HepG2 (cell line): ENCODE data around the gene TENT5A. TPM values are rescaled to one million over a fixed set of nuclear protein-coding genes. Genes with fewer than 3 reads are reported as not detected.

Experiments
- ARHGAP35 ChIP-seq: sonication (generic); formaldehyde crosslinking; IDR thresholded peaks from 2 replicates; pipeline ENCODE4 v1.9.0; 2022; ENCODE audit warnings: mild to moderate bottlenecking, inconsistent platforms, moderate library complexity, missing genetic modification reagents, borderline replicate concordance
- ATF1 ChIP-seq: IDR thresholded peaks from 2 replicates; pipeline ENCODE4 v1.6.1; 2016; ENCODE audit warnings: mild to moderate bottlenecking, control low read depth
- ELF4 ChIP-seq: sonication (generic); formaldehyde crosslinking; IDR thresholded peaks from 2 replicates; pipeline ENCODE4 v1.5.0; 2020; ENCODE audit warnings: missing genetic modification reagents, mild to moderate bottlenecking, moderate library complexity, borderline replicate concordance
- GABPB1 ChIP-seq: IDR thresholded peaks from 2 replicates; pipeline ENCODE4 v1.6.1; 2016; ENCODE audit warnings: mild to moderate bottlenecking, missing genetic modification reagents, moderate library complexity, missing compliant biosample characterization
- NFIB ChIP-seq: sonication (generic); formaldehyde crosslinking; IDR thresholded peaks from 2 replicates; pipeline ENCODE4 v1.9.0; 2021; ENCODE audit warnings: missing genetic modification reagents, mild to moderate bottlenecking, borderline replicate concordance
- TBP ChIP-seq: sonication (generic); formaldehyde crosslinking; IDR thresholded peaks from 2 replicates; pipeline ENCODE4 v1.5.0; 2020; ENCODE audit warnings: missing genetic modification reagents
- ZFP82 ChIP-seq: sonication (generic); formaldehyde crosslinking; IDR thresholded peaks from 2 replicates; pipeline ENCODE4 v1.5.1; 2020; ENCODE audit warnings: mild to moderate bottlenecking, missing genetic modification reagents, borderline replicate concordance
- ZNF10 ChIP-seq: sonication (generic); formaldehyde crosslinking; IDR thresholded peaks from 2 replicates; pipeline ENCODE4 v1.4.0; 2020; ENCODE audit warnings: mild to moderate bottlenecking, low read depth, missing genetic modification reagents, borderline replicate concordance
- ZNF207 ChIP-seq: fragments of 450-650 bp; IDR thresholded peaks from 2 replicates; pipeline ENCODE4 v1.6.1; 2016; ENCODE audit warnings: antibody characterized with exemption, borderline replicate concordance
- ZNF282 ChIP-seq: fragments of 450-650 bp; IDR thresholded peaks from 2 replicates; pipeline ENCODE4 v1.6.1; 2018; ENCODE audit not compliant: partially characterized antibody
- ZNF317 ChIP-seq: sonication (generic); formaldehyde crosslinking; IDR thresholded peaks from 2 replicates; pipeline ENCODE4 v1.5.0; 2020; ENCODE audit warnings: mild to moderate bottlenecking, missing genetic modification reagents
- ZNF383 ChIP-seq: sonication (generic); formaldehyde crosslinking; IDR thresholded peaks from 2 replicates; pipeline ENCODE4 v1.4.0; 2020; ENCODE audit warnings: missing genetic modification reagents, mild to moderate bottlenecking, borderline replicate concordance
- ZNF724P ChIP-seq: sonication (generic); formaldehyde crosslinking; IDR thresholded peaks from 2 replicates; pipeline ENCODE4 v1.8.0; 2022; ENCODE audit warnings: missing genetic modification reagents, borderline replicate concordance
- polyA plus RNA-seq, 8 experiments: library from polyadenylated mRNA; depleted of rRNA in 3 of 8; stranded (reverse) in 7 of 8; unstranded in 1 of 8; fragments of >200 nt; fragmentation: Illumina TruSeq in 4 of 8; extraction: Trizol in 4 of 8; gene quantifications; 2 replicates each; pipeline versions ENCODE4 v1.2.1 to v1.2.3, GENCODE V29; 2011 to 2016; ENCODE audit warnings: low read depth in 4 of 8, missing spikeins in 1 of 8, mixed read lengths in 1 of 8; ENCODE audit not compliant: insufficient read depth in 1 of 8
- total RNA-seq, 5 experiments: library from RNA; depleted of rRNA; stranded (reverse); fragments of >200 nt; fragmentation: Illumina TruSeq; extraction: Trizol; gene quantifications; 2 replicates each; pipeline ENCODE4 v1.2.3, GENCODE V29; 2016; ENCODE audit warnings: low read depth in 1 of 5
- TF ChIP-seq, protein P1 (sequence below), 2 experiments: fragments of 450-650 bp in 1 of 2; sonication (generic) in 1 of 2; formaldehyde crosslinking; IDR thresholded peaks; 2 replicates each; pipeline versions ENCODE4 v1.5.0 to v1.8.0; 2020 to 2022; ENCODE audit warnings: mild to moderate bottlenecking in 1 of 2, missing genetic modification reagents in 1 of 2
- TF ChIP-seq, protein P2 (sequence below): IDR thresholded peaks from 2 replicates; pipeline ENCODE4 v1.6.1; 2018; ENCODE audit warnings: missing genetic modification reagents
- TF ChIP-seq, protein P3 (sequence below): sonication (generic); formaldehyde crosslinking; IDR thresholded peaks from 2 replicates; pipeline ENCODE4 v1.4.0; 2020; ENCODE audit warnings: missing genetic modification reagents
- TF ChIP-seq, protein P4 (sequence below): sonication (generic); formaldehyde crosslinking; IDR thresholded peaks from 2 replicates; pipeline ENCODE4 v1.5.1; 2020; ENCODE audit warnings: mild to moderate bottlenecking, missing genetic modification reagents
- TF ChIP-seq, protein P5 (sequence below): sonication (generic); formaldehyde crosslinking; IDR thresholded peaks from 2 replicates; pipeline ENCODE4 v1.4.0; 2020; ENCODE audit warnings: mild to moderate bottlenecking, missing genetic modification reagents

The TENT5A gene
- total and polyA plus RNA-seq, 2 of the 13 experiments (the other 11 are each of a cell fraction or from before 2014, with no cell fraction given) = 8.0 to 13.8 TPM

DNA sequence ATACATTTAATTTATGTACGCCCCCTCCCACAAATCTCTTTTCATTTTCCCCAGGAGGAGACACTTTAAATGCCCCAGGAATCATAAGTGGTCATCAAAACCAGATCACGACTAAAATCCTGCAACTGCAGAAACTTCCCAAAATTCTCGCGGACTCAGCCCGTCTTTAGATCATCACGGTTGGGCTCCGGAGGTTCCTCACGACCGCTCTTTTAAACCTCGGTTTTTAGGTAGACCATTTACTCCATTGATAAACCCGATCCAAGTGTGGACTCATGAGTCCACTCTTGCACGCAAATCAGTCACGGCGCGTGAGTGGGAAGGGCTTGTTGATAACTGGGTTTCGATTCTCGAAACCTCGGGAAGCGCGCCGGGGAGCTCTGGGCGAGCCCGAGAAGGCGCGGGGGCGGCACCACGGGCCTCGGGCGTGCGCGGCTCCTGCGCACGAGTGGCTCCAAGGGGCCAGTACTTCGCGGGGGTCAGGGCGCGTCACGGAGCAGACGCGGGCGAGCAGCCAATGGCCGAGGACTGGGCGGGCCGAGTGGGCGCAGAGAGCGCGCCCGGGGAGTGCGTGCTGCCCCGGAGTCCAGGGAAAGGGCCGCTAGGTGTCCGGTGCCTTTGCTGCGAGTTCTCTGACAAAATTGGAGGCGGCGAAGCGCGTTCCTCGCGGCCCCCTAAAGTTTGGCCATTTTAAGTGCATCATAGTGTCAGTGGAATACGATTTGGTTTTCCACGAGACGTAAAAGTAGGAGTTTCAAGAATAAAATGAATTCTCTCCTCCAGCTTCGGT is 635 bp upstream of the TENT5A start (continued):
- TF ChIP-seq ELF4 (CRISPR knock-in tag) (0 out of 2 replicates have a peak, but pooled peaks have one; percentile 46), ZNF207 (no peak), NFIB (CRISPR knock-in tag) (no peak), TBP (CRISPR knock-in tag) (no peak), ZNF317 (CRISPR knock-in tag) (no peak; the same call in none of the 2 replicates), ATF1 (peak; percentile 66; the same call in 1 of the 2 replicates), ZNF383 (no peak), ZNF724P (CRISPR knock-in tag) (peak; percentile 66; the same call in 1 of the 2 replicates), ARHGAP35 (CRISPR knock-in tag) (peak; percentile 39; the same call in 1 of the 2 replicates), ZNF10 (CRISPR knock-in tag) (no peak), GABPB1 (CRISPR knock-in tag) (peak; percentile 67; the same call in 1 of the 2 replicates), ZFP82 (CRISPR knock-in tag) (peak; percentile 43; the same call in 1 of the 2 replicates), ZNF282 (no peak)
- TF ChIP-seq, protein P1, sequence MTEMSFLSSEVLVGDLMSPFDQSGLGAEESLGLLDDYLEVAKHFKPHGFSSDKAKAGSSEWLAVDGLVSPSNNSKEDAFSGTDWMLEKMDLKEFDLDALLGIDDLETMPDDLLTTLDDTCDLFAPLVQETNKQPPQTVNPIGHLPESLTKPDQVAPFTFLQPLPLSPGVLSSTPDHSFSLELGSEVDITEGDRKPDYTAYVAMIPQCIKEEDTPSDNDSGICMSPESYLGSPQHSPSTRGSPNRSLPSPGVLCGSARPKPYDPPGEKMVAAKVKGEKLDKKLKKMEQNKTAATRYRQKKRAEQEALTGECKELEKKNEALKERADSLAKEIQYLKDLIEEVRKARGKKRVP (CRISPR knock-in tag; IDR thresholded peaks at IDR 0.05) = no peak
- TF ChIP-seq, protein P2, sequence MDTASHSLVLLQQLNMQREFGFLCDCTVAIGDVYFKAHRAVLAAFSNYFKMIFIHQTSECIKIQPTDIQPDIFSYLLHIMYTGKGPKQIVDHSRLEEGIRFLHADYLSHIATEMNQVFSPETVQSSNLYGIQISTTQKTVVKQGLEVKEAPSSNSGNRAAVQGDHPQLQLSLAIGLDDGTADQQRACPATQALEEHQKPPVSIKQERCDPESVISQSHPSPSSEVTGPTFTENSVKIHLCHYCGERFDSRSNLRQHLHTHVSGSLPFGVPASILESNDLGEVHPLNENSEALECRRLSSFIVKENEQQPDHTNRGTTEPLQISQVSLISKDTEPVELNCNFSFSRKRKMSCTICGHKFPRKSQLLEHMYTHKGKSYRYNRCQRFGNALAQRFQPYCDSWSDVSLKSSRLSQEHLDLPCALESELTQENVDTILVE (CRISPR knock-in tag) = no peak; the same call in none of the 2 replicates
- TF ChIP-seq, protein P3, sequence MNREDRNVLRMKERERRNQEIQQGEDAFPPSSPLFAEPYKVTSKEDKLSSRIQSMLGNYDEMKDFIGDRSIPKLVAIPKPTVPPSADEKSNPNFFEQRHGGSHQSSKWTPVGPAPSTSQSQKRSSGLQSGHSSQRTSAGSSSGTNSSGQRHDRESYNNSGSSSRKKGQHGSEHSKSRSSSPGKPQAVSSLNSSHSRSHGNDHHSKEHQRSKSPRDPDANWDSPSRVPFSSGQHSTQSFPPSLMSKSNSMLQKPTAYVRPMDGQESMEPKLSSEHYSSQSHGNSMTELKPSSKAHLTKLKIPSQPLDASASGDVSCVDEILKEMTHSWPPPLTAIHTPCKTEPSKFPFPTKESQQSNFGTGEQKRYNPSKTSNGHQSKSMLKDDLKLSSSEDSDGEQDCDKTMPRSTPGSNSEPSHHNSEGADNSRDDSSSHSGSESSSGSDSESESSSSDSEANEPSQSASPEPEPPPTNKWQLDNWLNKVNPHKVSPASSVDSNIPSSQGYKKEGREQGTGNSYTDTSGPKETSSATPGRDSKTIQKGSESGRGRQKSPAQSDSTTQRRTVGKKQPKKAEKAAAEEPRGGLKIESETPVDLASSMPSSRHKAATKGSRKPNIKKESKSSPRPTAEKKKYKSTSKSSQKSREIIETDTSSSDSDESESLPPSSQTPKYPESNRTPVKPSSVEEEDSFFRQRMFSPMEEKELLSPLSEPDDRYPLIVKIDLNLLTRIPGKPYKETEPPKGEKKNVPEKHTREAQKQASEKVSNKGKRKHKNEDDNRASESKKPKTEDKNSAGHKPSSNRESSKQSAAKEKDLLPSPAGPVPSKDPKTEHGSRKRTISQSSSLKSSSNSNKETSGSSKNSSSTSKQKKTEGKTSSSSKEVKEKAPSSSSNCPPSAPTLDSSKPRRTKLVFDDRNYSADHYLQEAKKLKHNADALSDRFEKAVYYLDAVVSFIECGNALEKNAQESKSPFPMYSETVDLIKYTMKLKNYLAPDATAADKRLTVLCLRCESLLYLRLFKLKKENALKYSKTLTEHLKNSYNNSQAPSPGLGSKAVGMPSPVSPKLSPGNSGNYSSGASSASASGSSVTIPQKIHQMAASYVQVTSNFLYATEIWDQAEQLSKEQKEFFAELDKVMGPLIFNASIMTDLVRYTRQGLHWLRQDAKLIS (CRISPR knock-in tag) = no peak; the same call in 1 of the 2 replicates
- TF ChIP-seq, protein P4, sequence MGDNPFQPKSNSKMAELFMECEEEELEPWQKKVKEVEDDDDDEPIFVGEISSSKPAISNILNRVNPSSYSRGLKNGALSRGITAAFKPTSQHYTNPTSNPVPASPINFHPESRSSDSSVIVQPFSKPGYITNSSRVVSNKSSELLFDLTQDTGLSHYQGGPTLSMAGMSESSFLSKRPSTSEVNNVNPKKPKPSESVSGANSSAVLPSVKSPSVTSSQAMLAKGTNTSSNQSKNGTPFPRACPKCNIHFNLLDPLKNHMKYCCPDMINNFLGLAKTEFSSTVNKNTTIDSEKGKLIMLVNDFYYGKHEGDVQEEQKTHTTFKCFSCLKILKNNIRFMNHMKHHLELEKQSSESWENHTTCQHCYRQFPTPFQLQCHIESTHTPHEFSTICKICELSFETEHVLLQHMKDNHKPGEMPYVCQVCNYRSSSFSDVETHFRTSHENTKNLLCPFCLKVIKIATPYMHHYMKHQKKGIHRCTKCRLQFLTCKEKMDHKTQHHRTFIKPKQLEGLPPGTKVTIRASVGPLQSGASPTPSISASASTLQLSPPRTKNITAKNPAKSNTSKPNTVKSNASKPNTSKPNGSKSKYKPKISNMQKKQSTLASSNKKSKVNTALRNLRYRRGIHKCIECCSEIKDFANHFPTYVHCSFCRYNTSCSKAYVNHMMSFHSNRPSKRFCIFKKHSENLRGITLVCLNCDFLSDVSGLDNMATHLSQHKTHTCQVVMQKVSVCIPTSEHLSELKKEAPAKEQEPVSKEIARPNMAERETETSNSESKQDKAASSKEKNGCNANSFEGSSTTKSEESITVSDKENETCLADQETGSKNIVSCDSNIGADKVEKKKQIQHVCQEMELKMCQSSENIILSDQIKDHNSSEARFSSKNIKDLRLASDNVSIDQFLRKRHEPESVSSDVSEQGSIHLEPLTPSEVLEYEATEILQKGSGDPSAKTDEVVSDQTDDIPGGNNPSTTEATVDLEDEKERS (CRISPR knock-in tag) = no peak; the same call in 1 of the 2 replicates
- TF ChIP-seq, protein P5, sequence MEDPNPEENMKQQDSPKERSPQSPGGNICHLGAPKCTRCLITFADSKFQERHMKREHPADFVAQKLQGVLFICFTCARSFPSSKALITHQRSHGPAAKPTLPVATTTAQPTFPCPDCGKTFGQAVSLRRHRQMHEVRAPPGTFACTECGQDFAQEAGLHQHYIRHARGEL (CRISPR knock-in tag) = 0 out of 2 replicates have a peak, but pooled peaks have one; percentile 37
